ENCODE results near the gene OR2W1.

OR2W1 gene

DNA sequence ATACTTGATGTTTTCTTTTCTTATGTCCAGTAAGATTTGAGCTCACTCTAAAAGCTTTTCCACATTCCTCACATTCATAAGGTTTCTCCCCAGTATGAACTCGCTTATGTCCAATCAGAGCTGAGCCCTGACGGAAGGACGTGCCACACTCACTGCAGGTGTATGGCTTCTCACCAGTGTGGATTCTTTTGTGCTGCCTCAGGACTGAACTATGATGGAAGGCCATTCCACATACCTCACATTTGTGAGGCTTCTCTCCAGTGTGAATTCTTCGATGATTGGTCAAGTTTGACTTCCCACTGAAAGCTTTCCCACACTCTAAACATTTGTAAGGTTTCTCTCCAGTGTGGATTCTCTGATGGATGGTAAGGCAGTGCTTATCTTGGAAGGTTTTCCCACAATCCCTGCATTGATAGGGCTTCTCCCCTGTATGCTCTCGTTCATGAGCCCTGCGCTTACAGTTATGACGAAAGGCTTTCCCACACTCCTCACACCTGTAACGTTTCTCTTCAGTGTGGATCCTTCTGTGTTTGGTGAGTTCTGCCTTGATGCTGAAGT is 49.8 kb downstream of the OR2W1 start:
- DNase-seq: no peak

Measured in NCI-H2081 treated with DMSO at 0.1 percent for 48 hours (cell line).